ENCODE results near the gene MIER1.

MIER1 gene

DNA sequence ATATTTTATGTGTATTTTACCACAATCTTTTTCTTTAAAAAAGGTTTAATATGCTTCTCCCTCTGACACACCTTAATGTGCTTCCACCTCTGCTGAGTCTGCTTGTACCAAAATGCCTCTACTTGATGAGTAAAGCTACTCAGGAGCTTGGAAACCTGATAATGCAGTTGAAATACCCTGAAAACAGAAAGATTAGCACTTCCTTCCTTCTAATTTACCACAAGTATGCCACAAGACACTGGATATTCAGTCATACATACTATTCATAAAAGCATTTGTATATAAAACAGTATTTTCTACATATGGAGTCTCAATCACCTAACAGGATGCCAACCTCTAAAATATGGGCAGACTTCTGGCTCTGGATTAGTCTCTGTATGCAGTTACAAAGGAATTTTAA is 74.2 kb downstream of the MIER1 start:
- H3K4me2 ChIP-seq (ENCODE audit: low read depth, low read length, poor library complexity, severe bottlenecking) = peak overlapping the region; percentile 15
- peaks cover 45% of the 10 kb centered on the region for H3K36me3 ChIP-seq (ENCODE audit: insufficient read depth, low read length)
- H3F3A ChIP-seq (ENCODE audit: low read depth) = peaks cover 8% of the 10 kb centered on the region; the same call in 1 of the 2 replicates

DNA sequence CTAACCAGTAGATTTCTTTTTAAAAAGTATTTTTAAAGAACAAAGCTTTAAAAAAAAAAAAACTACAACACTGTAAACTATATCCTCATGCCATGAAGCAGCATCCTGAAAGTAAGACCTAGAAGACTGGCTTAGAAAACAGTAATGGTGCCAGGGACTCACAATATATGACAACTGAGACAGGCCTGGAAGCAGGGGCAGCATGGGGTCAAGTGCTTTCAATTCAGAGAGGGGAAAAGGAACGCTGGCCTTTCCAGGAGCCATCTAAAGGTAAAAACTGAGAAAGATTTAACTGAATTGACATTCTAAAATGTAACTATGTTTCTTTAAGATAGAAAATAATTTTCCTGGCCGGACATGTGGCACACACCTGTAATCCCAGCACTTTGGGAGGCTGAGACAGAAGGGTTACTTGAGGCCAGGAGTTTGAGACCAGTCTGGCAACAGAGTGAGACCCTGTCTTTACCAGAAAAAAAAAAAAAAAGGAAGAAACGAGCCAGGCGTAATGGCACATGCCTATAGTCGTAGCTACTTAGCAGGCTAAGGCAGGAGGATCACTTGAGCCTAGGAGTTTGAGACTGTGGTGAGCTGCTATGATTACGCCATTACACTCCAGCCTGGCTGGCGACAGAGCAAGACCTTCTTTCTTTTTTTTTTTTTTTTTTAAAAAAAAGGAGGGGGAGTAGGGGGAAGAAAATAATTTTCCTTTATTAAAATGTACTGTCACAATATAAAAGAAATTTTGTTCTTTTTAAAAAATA is 75.0 kb downstream of the MIER1 start:
- Histone ChIP-seq H3K9me2 (replicated peaks; ENCODE audit: low read depth, low read length) (no peaks in the 10 kb centered on the region), H3K9me3 (ENCODE audit: insufficient read depth, low read depth, low read length) (no peaks in the 10 kb centered on the region), H3K79me2 (ENCODE audit: insufficient read depth, low read length) (0 out of 2 replicates have a peak, but pooled peaks cover 4% of the 10 kb centered on the region), H3K9ac (ENCODE audit: low read depth, low read length, poor library complexity, severe bottlenecking) (no peak overlapping the region), H4K20me1 (ENCODE audit: insufficient read depth, low read length, poor library complexity, severe bottlenecking) (no peaks in the 10 kb centered on the region), H3K27me3 (ENCODE audit: insufficient read depth, low read length, poor library complexity, severe bottlenecking) (no peaks in the 10 kb centered on the region), H3K4me3 (ENCODE audit: low read length, poor library complexity, severe bottlenecking) (no peak overlapping the region), H3K4me2 (ENCODE audit: low read depth, low read length, poor library complexity, severe bottlenecking) (peak overlapping the region; percentile 3), H3F3A (ENCODE audit: low read depth) (peaks cover 8% of the 10 kb centered on the region; the same call in 1 of the 2 replicates), H3K4me1 (ENCODE audit: insufficient read depth, low read length, poor library complexity, severe bottlenecking) (peaks cover 26% of the 10 kb centered on the region), H3K36me3 (ENCODE audit: insufficient read depth, low read length) (peaks cover 54% of the 10 kb centered on the region), H2AFZ (ENCODE audit: low read length) (no peak overlapping the region)
- TF ChIP-seq EZH2phosphoT487 (IDR thresholded peaks at IDR 0.05; ENCODE audit: borderline replicate concordance) = no peak
- TF ChIP-seq, protein P1, sequence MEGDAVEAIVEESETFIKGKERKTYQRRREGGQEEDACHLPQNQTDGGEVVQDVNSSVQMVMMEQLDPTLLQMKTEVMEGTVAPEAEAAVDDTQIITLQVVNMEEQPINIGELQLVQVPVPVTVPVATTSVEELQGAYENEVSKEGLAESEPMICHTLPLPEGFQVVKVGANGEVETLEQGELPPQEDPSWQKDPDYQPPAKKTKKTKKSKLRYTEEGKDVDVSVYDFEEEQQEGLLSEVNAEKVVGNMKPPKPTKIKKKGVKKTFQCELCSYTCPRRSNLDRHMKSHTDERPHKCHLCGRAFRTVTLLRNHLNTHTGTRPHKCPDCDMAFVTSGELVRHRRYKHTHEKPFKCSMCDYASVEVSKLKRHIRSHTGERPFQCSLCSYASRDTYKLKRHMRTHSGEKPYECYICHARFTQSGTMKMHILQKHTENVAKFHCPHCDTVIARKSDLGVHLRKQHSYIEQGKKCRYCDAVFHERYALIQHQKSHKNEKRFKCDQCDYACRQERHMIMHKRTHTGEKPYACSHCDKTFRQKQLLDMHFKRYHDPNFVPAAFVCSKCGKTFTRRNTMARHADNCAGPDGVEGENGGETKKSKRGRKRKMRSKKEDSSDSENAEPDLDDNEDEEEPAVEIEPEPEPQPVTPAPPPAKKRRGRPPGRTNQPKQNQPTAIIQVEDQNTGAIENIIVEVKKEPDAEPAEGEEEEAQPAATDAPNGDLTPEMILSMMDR (conservative IDR thresholded peaks at IDR 0.05; ENCODE audit: low read length) = no peak

More for the DNA sequence above, 74.2 kb downstream of the MIER1 start:
- Histone ChIP-seq H3K4me1 (ENCODE audit: insufficient read depth, low read length, poor library complexity, severe bottlenecking) (peaks cover 26% of the 10 kb centered on the region), H3K9ac (ENCODE audit: low read depth, low read length, poor library complexity, severe bottlenecking) (no peak overlapping the region), H3K27me3 (ENCODE audit: insufficient read depth, low read length, poor library complexity, severe bottlenecking) (no peaks in the 10 kb centered on the region), H3K4me3 (ENCODE audit: low read length, poor library complexity, severe bottlenecking) (no peak overlapping the region), H4K20me1 (ENCODE audit: insufficient read depth, low read length, poor library complexity, severe bottlenecking) (no peaks in the 10 kb centered on the region), H3K9me3 (ENCODE audit: insufficient read depth, low read depth, low read length) (no peaks in the 10 kb centered on the region), H2AFZ (ENCODE audit: low read length) (no peak overlapping the region), H3K9me2 (replicated peaks; ENCODE audit: low read depth, low read length) (no peaks in the 10 kb centered on the region), H3K79me2 (ENCODE audit: insufficient read depth, low read length) (0 out of 2 replicates have a peak, but pooled peaks cover 4% of the 10 kb centered on the region)
- no peak for TF ChIP-seq EZH2phosphoT487 (IDR thresholded peaks at IDR 0.05; ENCODE audit: borderline replicate concordance)
- TF ChIP-seq, protein P1 (conservative IDR thresholded peaks at IDR 0.05; ENCODE audit: low read length) = no peak

DNA sequence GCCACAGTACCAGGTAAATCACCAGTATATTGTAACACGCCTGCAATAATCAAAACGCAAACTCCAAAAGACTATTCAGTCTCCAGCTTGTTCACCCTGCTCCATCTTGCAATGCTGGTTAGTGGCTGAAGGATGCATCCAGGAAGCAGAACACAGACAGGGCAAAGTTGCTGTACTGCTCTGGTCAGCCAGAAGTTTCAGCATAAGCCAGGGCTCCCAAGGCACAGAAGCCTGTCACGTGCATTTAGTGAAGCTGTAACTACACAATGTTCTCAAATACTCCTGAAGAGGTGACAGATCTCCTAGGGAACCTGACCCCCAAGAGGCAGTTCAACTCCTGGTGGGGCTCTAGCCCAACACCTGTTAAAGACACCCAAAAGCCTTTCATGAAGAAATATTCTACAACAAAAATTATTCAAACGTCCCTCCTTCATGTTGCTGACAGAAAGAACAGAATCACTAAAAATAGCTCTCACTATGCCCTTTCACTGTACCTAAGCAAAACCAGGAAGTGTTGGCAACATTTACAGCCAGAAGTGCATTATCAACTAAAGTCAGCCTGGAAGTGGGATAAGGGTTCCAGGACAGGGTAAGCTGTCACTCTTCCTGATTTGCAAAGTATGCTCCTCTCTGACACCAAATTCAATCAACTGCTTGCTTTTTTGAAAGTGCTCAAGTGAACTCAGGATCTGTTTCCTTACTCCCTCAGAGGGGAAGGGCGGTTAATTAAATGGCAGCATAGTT is 77.1 kb downstream of the MIER1 start:
- Histone ChIP-seq H3F3A (ENCODE audit: low read depth) (peaks cover 8% of the 10 kb centered on the region; the same call in 1 of the 2 replicates), H3K9ac (ENCODE audit: low read depth, low read length, poor library complexity, severe bottlenecking) (no peak overlapping the region), H3K4me3 (ENCODE audit: low read length, poor library complexity, severe bottlenecking) (no peak overlapping the region), H3K36me3 (ENCODE audit: insufficient read depth, low read length) (peaks cover 57% of the 10 kb centered on the region), H3K4me2 (ENCODE audit: low read depth, low read length, poor library complexity, severe bottlenecking) (no peak overlapping the region), H3K79me2 (ENCODE audit: insufficient read depth, low read length) (0 out of 2 replicates have a peak, but pooled peaks cover 4% of the 10 kb centered on the region), H3K27me3 (ENCODE audit: insufficient read depth, low read length, poor library complexity, severe bottlenecking) (no peaks in the 10 kb centered on the region), H3K4me1 (ENCODE audit: insufficient read depth, low read length, poor library complexity, severe bottlenecking) (peaks cover 26% of the 10 kb centered on the region), H3K9me3 (ENCODE audit: insufficient read depth, low read depth, low read length) (no peaks in the 10 kb centered on the region), H3K9me2 (replicated peaks; ENCODE audit: low read depth, low read length) (no peaks in the 10 kb centered on the region), H2AFZ (ENCODE audit: low read length) (no peak overlapping the region), H4K20me1 (ENCODE audit: insufficient read depth, low read length, poor library complexity, severe bottlenecking) (no peaks in the 10 kb centered on the region)
- TF ChIP-seq EZH2phosphoT487 (IDR thresholded peaks at IDR 0.05; ENCODE audit: borderline replicate concordance) = no peak
- TF ChIP-seq, protein P1 (conservative IDR thresholded peaks at IDR 0.05; ENCODE audit: low read length) = no peak
